ENCODE data around the gene SIRT1. TPM values are rescaled to one million over a fixed set of nuclear protein-coding genes. Genes with fewer than 3 reads are reported as not detected.

Gene SIRT1
- total RNA-seq, 2 experiments from 2014 or later, result 57.6 to 62.9 TPM

DNA sequence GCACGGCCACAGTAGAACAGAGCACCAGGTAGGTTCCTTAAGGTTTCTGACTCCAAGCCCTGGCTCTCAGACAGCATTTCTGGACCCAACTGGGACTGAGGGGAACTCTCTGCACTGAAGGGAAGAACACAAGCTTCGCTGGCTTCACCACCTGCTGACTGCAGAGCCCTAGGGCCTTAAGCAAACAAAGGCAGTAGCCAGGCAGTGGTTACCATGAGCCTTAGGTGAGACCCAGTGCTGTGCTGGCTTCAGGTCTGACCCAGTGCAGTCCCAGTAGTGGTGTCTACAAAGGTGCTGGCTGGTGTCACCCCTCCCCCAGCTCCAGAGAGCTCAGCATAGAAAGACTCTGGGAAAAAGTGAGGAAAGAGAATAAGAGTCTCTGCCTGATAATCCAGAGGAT is 59.5 kb downstream of the SIRT1 start:
- no peak for TF ChIP-seq CTCF (IDR thresholded peaks at IDR 0.05)
- H3K27ac Mint-ChIP-seq, result peak overlapping the region; percentile 57
- Histone ChIP-seq H3K9me3 (ENCODE audit: control insufficient read depth in 1 of 2, insufficient read depth in 1 of 2, low read length in 2 of 2) (peaks cover 0 to 3% of the 10 kb centered on the region in 2 experiments), H3K4me3 (ENCODE audit: low read length) (no peak overlapping the region), H3K27ac (ENCODE audit: low read depth in 1 of 2, low read length in 2 of 2) (no peak overlapping the region), H3K4me1 (ENCODE audit: insufficient read depth, low read length) (no peaks in the 10 kb centered on the region), H3K36me3 (ENCODE audit: insufficient read depth, low read length) (peaks cover 64% of the 10 kb centered on the region), H3K27me3 (ENCODE audit: control insufficient read depth in 1 of 2, insufficient read depth in 2 of 2, low read length in 2 of 2) (no peaks in the 10 kb centered on the region)
- H3K4me1 Mint-ChIP-seq (ENCODE audit: low read depth), result peaks cover 5% of the 10 kb centered on the region
- intact Hi-C loops (cut with DNase I, micrococcal nuclease), result no loop called here
- H3K27me3 Mint-ChIP-seq, result no peaks in the 10 kb centered on the region
- peaks cover 82% of the 10 kb centered on the region for H3K36me3 Mint-ChIP-seq (ENCODE audit: low read depth)
- ATAC-seq (ENCODE audit: poor library complexity) (no peak), DNase-seq (no peak)
- no peak overlapping the region for H3K4me3 Mint-ChIP-seq
- CTCF ChIA-PET, result no interaction called here
- POLR2A ChIA-PET, result no interaction called here
- peaks cover 2% of the 10 kb centered on the region for H3K9me3 Mint-ChIP-seq

DNA sequence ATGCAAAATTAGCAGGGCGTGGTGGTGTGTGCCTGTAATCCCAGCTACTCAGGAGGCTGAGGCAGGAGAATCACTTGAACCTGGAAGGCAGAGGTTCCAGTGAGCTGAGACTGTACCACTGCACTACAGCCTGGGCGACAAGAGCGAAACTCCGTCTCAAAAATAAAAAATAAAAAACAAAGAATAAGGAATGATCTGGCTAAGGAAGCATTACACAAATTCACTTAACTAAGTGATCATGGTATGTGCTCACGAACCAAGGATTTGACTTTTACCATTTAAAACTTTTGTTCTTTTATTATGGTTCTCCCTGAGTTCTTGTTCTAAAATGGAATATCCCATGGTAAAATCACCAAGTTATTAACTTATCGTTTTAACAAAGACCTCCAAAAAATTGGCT is 71.2 kb downstream of the SIRT1 start:
- intact Hi-C loops (cut with DNase I, micrococcal nuclease), result no loop called here
- Mint-ChIP-seq H3K27ac (no peak overlapping the region), H3K4me3 (no peak overlapping the region), H3K36me3 (ENCODE audit: low read depth) (peaks cover 55% of the 10 kb centered on the region), H3K4me1 (ENCODE audit: low read depth) (no peaks in the 10 kb centered on the region), H3K9me3 (no peaks in the 10 kb centered on the region), H3K27me3 (no peaks in the 10 kb centered on the region)
- H3K4me1 ChIP-seq (ENCODE audit: insufficient read depth, low read length), result no peaks in the 10 kb centered on the region
- H3K36me3 ChIP-seq (ENCODE audit: insufficient read depth, low read length), result peaks cover 46% of the 10 kb centered on the region
- no peaks in the 10 kb centered on the region for H3K9me3 ChIP-seq (ENCODE audit: control insufficient read depth in 1 of 2, insufficient read depth in 1 of 2, low read length in 2 of 2)
- no peaks in the 10 kb centered on the region for H3K27me3 ChIP-seq (ENCODE audit: control insufficient read depth in 1 of 2, insufficient read depth in 2 of 2, low read length in 2 of 2)
- CTCF ChIA-PET, result no interaction called here
- no peak overlapping the region for H3K4me3 ChIP-seq (ENCODE audit: low read length)
- DNase-seq (no peak), ATAC-seq (ENCODE audit: poor library complexity) (no peak)
- no peak overlapping the region for H3K27ac ChIP-seq (ENCODE audit: low read depth in 1 of 2, low read length in 2 of 2)
- POLR2A ChIA-PET, result no interaction called here
- no peak for TF ChIP-seq CTCF (IDR thresholded peaks at IDR 0.05)

DNA sequence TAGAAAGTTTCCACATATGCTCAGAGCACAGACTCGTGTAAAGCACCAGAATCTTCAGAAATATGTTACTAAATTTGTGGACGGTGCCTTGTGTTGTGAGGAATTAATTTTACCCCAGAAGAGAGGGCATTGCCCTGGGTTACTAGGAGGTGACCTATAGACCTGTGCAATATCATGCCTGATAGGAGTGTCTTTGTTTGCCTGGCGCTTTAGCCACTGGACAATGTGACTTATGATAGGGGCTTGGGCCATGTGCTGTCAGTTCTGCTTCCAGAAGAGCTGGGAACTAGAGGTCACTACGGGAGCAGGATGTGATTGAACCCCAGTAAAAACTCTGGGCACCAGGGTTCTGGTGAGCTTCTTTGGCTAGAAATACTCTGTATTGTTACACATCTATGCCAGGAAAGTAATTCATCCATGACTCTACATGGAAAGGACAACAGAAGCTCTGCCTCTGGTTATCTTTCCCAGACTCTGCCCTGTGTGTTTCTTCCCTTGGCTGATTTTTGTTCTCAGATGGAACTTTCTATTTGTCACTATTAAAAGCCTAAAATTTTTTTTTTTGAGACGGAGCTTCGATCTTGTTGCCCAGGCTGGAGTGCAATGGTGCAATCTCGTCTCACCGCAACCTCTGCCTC is 75.5 kb downstream of the SIRT1 start:
- ATAC-seq (ENCODE audit: poor library complexity) (no peak), DNase-seq (no peak)
- Histone ChIP-seq H3K4me1 (ENCODE audit: insufficient read depth, low read length) (no peaks in the 10 kb centered on the region), H3K27me3 (ENCODE audit: control insufficient read depth in 1 of 2, insufficient read depth in 2 of 2, low read length in 2 of 2) (no peaks in the 10 kb centered on the region), H3K4me3 (ENCODE audit: low read length) (no peak overlapping the region), H3K36me3 (ENCODE audit: insufficient read depth, low read length) (peaks cover 25% of the 10 kb centered on the region), H3K9me3 (ENCODE audit: control insufficient read depth in 1 of 2, insufficient read depth in 1 of 2, low read length in 2 of 2) (no peaks in the 10 kb centered on the region), H3K27ac (ENCODE audit: low read depth in 1 of 2, low read length in 2 of 2) (no peak overlapping the region)
- no peak for TF ChIP-seq CTCF (IDR thresholded peaks at IDR 0.05)
- CTCF ChIA-PET, result interaction anchor here (1.2 kb wide), 1 partner anchor 8 kb away, joined by 3 read pairs; no protein-coding TSS in a partner anchor
- POLR2A ChIA-PET, result no interaction called here
- Mint-ChIP-seq H3K9me3 (no peaks in the 10 kb centered on the region), H3K27ac (no peak overlapping the region), H3K4me1 (ENCODE audit: low read depth) (no peaks in the 10 kb centered on the region), H3K4me3 (no peak overlapping the region), H3K36me3 (ENCODE audit: low read depth) (peaks cover 56% of the 10 kb centered on the region), H3K27me3 (no peaks in the 10 kb centered on the region)
- intact Hi-C loops (cut with DNase I, micrococcal nuclease), result no loop called here
